ENCODE measurements around the gene FAM83C.

Gene FAM83C

GRCh38 chr20:35291654-35292503 is at the start of gene FAM83C:
Gene FAM83C (minus strand): TSS chr20:35292425. CDS start chr20:35292304, 121 bp downstream.
- DNase-seq (ENCODE audit: low read depth) = no peak

DNA sequence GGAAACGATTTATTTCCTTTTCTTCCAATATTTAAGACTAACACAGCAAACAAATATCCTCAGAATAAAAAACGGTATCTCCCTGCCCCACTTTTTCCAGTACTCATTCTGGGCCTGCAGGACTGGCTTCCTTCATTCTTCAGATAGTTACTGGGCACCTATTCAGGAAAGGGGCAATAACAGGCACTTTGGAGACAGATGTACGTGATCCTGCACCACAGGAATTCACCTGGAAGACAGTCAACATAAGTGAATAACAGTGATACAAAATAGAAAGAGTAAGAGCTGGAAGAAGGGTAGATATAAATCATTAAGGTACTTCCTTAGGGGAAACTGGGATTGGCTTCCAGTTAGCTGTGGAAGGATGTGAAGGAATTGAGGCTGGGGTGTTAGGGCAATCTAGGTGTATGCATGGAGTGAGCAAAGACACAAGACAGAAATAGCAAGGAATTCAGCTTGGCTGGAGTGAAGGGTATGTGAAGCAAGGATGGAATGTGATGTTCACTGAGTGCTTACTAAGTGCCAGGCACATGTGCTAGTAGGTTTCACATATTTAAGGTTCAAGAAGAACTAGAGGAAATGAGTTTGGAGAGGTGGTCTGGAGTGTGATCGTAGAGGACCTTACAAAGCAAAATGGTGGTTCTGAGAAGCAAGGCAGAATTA is 49.3 kb upstream of the FAM83C start:
- DNase-seq (ENCODE audit: low read depth) = no peak

DNA sequence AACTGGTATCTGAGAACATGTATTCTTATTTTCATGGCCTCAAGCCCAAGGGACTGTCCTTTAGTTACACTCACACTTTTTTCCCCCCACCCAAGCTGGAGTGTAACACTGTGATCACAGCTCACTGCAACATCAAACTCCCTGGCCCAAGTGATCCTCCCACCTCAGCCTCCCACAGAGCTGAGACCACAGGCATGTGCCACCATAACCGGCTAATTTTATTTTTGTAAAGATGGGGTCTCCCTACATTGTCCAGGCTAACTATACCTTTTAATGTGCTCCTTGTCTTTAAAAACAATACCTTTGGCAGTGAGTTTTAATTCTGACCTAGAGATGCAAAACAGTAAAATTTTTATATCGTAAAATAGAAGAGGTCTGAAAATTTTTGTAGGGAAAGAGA is 48.2 kb upstream of the FAM83C start:
- no peak for DNase-seq (ENCODE audit: low read depth)

DNA sequence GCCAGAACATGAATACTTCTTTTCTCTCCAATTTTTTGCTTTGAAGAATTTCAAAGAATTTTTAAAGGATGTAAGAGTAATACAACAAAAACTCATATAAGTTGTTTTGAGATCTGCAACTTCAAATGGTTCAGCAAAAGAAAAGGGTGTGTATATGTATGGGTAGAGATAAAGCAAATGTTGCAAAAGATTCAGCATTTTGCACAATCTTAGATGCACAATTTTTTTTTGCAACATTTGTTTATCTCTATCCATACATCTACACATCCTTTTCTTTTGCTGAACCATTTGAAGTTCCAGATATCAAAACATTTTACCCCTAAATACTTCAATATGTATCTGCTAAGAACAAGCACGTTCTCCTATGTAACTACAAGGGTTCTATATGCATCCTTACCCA is 47.4 kb upstream of the FAM83C start:
- DNase-seq (ENCODE audit: low read depth) = no peak

GRCh38 chr20:35339007-35339406 is 46.8 kb upstream of the FAM83C start:
- no peak for DNase-seq (ENCODE audit: low read depth)

GRCh38 chr20:35334311-35335101 is 42.3 kb upstream of the FAM83C start:
- no peak for DNase-seq (ENCODE audit: low read depth)

GRCh38 chr20:35333606-35334005 is 41.4 kb upstream of the FAM83C start:
- DNase-seq (ENCODE audit: low read depth) = no peak

GRCh38 chr20:35332540-35333200 is 40.4 kb upstream of the FAM83C start:
- no peak for DNase-seq (ENCODE audit: low read depth)

GRCh38 chr20:35329435-35330139 is 37.4 kb upstream of the FAM83C start:
- DNase-seq (ENCODE audit: low read depth) = peak; percentile 12

- DNase-seq (ENCODE audit: low read depth) = no peak
These were observed 36.5 kb upstream of the FAM83C start for GRCh38 chr20:35328689-35329088.

DNA sequence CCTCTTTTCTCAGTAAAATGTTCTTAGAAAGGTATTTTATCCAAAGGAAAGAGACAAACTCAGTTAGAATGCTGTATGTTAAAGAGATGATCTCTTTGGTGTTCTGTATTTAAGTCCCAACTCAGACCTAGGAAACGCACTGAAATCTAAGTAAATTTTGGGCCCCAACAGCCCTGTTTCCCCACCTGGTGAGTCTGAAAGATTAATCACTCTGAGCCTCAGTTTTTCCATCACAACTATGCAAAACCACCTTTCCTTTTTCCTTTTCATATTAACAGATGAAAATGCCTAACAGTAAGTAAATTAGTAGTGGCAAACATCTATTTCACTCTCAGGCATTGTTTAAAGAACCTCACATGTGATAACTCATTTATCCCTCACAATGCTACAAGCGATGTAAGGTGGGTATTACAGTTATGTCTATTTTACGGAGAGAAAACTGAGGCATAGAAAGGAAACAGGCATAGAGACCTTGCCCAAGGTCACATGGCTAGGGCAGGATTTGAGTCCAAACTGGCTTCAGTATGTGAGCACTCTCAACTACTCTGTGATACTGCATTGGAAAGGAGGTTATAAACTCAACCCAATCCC is 36.0 kb upstream of the FAM83C start:
- DNase-seq (ENCODE audit: low read depth) = no peak

GRCh38 chr20:35327074-35327976 is 35.1 kb upstream of the FAM83C start:
- no peak for DNase-seq (ENCODE audit: low read depth)

GRCh38 chr20:35326740-35327073 is 34.5 kb upstream of the FAM83C start:
- no peak for DNase-seq (ENCODE audit: low read depth)

- no peak for DNase-seq (ENCODE audit: low read depth)
These were observed 34.0 kb upstream of the FAM83C start for GRCh38 chr20:35326021-35326739.

DNA sequence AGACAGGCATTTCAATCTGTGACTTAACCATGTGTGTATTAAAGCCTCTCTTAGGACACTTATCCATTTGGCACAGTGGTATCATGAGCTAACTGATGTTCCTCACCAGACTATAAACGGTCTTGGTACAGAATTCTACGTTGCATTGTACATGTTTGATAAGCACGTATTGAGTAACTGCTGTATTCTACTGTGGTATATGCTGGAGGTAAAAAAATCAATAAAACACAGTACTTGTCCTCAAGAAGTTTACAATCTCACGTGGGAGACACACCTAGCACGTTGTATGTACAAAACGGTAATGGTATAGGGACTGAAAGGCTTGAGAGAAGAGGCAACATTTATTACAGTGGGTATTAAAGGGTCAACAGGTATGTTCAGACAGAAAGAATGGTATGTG is 33.2 kb upstream of the FAM83C start:
- no peak for DNase-seq (ENCODE audit: low read depth)

DNA sequence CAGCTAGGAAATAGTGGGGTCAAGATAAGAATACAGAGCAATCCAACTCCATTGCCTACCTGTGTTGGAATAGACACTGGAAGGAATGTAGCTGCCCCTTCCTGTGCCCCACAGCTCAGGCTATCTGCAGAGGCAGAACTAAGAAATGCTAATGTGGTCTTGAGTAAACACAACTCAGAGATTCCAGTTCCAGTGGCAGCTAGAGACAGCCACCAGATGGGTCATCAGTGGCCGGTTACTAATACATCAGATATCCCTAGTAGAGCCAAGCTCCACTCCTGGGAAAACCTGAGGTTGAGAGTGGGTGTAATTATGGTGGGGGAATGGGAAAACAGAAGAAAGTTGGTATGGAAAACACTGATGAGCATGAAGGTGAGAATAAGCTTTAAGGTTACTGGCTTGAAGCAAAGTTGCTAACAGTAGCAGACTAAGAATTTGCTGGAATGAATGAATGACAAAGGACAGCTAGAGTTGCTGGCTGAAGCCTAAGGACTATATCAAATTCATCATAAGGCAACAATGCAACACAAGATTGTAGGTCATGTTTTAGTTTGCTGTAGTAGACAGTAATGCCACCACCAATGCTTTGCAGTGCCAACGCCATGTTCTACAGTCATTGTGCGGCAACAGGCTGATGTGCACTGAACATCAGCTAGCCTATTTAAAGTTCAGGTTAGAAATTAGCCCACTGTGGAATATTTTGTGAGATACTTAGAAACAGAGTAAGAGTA is 28.3 kb upstream of the FAM83C start:
- DNase-seq (ENCODE audit: low read depth) = no peak

DNA sequence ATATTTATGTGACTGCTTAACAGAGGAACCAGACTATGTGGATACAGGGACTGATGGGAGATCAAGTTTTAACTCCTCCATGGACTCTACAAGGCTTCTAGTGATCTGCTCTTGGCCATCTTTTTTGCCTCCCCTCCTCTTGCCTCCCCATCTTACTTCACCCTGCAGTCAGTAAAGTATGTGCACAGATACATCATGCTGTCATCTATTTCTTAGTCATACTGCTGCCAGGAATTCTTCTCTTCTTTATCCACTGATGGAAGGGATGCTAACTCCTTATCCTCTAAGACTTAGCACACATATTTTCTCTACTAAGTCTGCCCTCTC is 27.6 kb upstream of the FAM83C start:
- DNase-seq (ENCODE audit: low read depth) = no peak

DNA sequence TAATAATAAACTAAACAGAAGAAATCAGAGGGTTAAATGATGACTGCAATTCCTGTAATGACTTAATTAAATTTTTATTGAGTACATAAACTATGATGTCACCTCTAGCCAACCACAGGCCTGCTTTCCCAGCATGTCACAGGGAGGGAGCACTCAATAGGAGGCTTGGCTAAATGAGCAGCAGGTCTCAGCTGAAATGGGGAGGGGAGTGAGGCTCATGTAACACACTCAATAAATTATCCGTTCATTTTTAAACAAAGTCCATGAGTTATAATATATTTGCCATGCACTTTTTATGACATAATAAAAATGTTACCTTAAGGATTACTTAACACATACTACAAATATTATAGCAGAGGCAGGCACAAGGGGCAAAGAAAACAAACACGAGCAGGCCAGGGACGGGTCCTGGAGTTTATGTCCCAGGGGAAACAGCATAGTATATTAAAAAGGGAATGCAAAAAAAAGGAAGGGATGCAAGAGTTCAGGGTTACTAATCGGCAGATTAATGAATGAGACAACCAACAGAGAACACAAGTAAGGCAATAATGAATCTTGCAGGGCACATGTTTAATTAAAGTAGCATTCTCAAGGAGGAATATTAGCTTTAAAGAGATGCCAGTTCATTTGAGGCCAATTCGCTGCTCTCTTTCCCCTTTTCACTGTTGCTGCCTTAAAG is 27.1 kb upstream of the FAM83C start:
- DNase-seq (ENCODE audit: low read depth) = no peak
